Fibroblast of skin of back (primary cell): Measurements from ENCODE around the gene LPCAT1.
"Not testable (repeated sequence)": the region's sequence is repeated elsewhere in the genome, so short reads cannot be mapped to it uniquely, and the experiment has no call there.

Experiments
- DNase-seq: peaks from one replicate; pipeline ENCODE4 v3.0.0-alpha.2; 2013

The LPCAT1 gene

GRCh38 chr5:1464511-1464910, 59.2 kb downstream of the LPCAT1 start:
- no peak for DNase-seq

GRCh38 chr5:1464096-1464446, 59.7 kb downstream of the LPCAT1 start:
- DNase-seq, result no peak

- no peak for DNase-seq
Measured at GRCh38 chr5:1463326-1464095, 60.2 kb downstream of the LPCAT1 start.

- DNase-seq, result no peak
Measured at GRCh38 chr5:1462358-1462757, 61.4 kb downstream of the LPCAT1 start.

GRCh38 chr5:1461396-1461795, 62.4 kb downstream of the LPCAT1 start:
- no peak for DNase-seq

- no peak for DNase-seq
Measured at GRCh38 chr5:1460054-1460682, 63.6 kb downstream of the LPCAT1 start.

- not testable (repeated sequence) for DNase-seq
Measured at GRCh38 chr5:1459435-1459834, 64.3 kb downstream of the LPCAT1 start.

GRCh38 chr5:1456110-1456881, 67.5 kb downstream of the LPCAT1 start:
- not testable (repeated sequence) for DNase-seq

GRCh38 chr5:1453613-1454012, 70.1 kb downstream of the LPCAT1 start:
- DNase-seq, result no peak

- DNase-seq, result no peak
Measured at GRCh38 chr5:1449081-1449630, 74.6 kb downstream of the LPCAT1 start.

- DNase-seq, result no peak
Measured at GRCh38 chr5:1448511-1449011, 75.2 kb downstream of the LPCAT1 start.

- no peak for DNase-seq
Measured at GRCh38 chr5:1447671-1448361, 75.9 kb downstream of the LPCAT1 start.

- no peak for DNase-seq
Measured at GRCh38 chr5:1446602-1447343, 77.0 kb downstream of the LPCAT1 start.

GRCh38 chr5:1445689-1446601, 77.8 kb downstream of the LPCAT1 start:
- no peak for DNase-seq

GRCh38 chr5:1445313-1445688, 78.5 kb downstream of the LPCAT1 start, which contains the start of gene SLC6A3:
Gene SLC6A3, minus strand, starts transcription at chr5:1445440. Its CDS starts 2,243 bp downstream, at chr5:1443197.
- no peak for DNase-seq

- DNase-seq, result no peak
Measured at GRCh38 chr5:1444361-1445189, 79.2 kb downstream of the LPCAT1 start.

- DNase-seq, result no peak
Measured at GRCh38 chr5:1443991-1444360, 79.8 kb downstream of the LPCAT1 start.

- no peak for DNase-seq
Measured at GRCh38 chr5:1443171-1443570, 80.6 kb downstream of the LPCAT1 start.
